ENCODE results near the gene NBEA.

The NBEA gene

GRCh38 chr13:35448465-35448864 is 506.4 kb downstream of the NBEA start:
- no peak for DNase-seq

- no peak for DNase-seq
Measured at GRCh38 chr13:35449821-35450220, 507.8 kb downstream of the NBEA start.

- no peak for DNase-seq
Measured at GRCh38 chr13:35455022-35455421, 513.0 kb downstream of the NBEA start.

- no peak for DNase-seq
Measured at GRCh38 chr13:35457258-35457657, 515.2 kb downstream of the NBEA start.

- no peak for DNase-seq
Measured at GRCh38 chr13:35460061-35460460, 518.0 kb downstream of the NBEA start.

- DNase-seq, result no peak
Measured at GRCh38 chr13:35465371-35465770, 523.3 kb downstream of the NBEA start.

- no peak for DNase-seq
Measured at GRCh38 chr13:35468195-35468594, 526.1 kb downstream of the NBEA start.

- no peak for DNase-seq
Measured at GRCh38 chr13:35469806-35470525, 527.9 kb downstream of the NBEA start.

- DNase-seq, result no peak
Measured at GRCh38 chr13:35470671-35471661, 528.9 kb downstream of the NBEA start.

- no peak for DNase-seq
Measured at GRCh38 chr13:35471706-35472322, 529.7 kb downstream of the NBEA start.

- DNase-seq, result no peak
Measured at GRCh38 chr13:35472323-35472881, 530.3 kb downstream of the NBEA start.

GRCh38 chr13:35473206-35473775 is 531.2 kb downstream of the NBEA start:
- DNase-seq, result no peak

- no peak for DNase-seq
Measured at GRCh38 chr13:35473802-35474201, 531.7 kb downstream of the NBEA start.

GRCh38 chr13:35474496-35475211 is 532.6 kb downstream of the NBEA start:
- DNase-seq, result no peak

GRCh38 chr13:35475212-35475959 is 533.3 kb downstream of the NBEA start:
- DNase-seq, result no peak

- peak; percentile 68 for DNase-seq
Measured at GRCh38 chr13:35475960-35476943, 534.2 kb downstream of the NBEA start, which contains the start of gene MAB21L1. TSS of gene MAB21L1 (minus strand) at chr13:35476689. CDS start at chr13:35476138, 551 bp downstream.

- no peak for DNase-seq
Measured at GRCh38 chr13:35477386-35477946, 535.4 kb downstream of the NBEA start.

GRCh38 chr13:35478271-35479037 is 536.4 kb downstream of the NBEA start:
- no peak for DNase-seq

GRCh38 chr13:35479038-35479492 is 537.0 kb downstream of the NBEA start:
- DNase-seq, result no peak
